CD4-positive, alpha-beta T cell (primary cell): ENCODE results near the gene HRK. TPM values are rescaled to one million over a fixed set of nuclear protein-coding genes. Genes with fewer than 3 reads are reported as not detected.

Experiments used
- ATAC-seq: fragments of 200-7000 bp; cut with Tn5 transposase; one replicate; pipeline ENCODE4 v1.10.0; 2022; ENCODE audit warnings: mild to moderate bottlenecking; ENCODE audit not compliant: poor library complexity
- CTCF ChIA-PET: fragments of 350-600 bp; sonication (Branson Sonifier 250); formaldehyde crosslinking; loops from one replicate; lab custom pipeline; 2021; ENCODE audit warnings: antibody characterized with exemption, inconsistent platforms; lab: Charles Lee
- POLR2A ChIA-PET: fragments of 350-600 bp; sonication (Branson Sonifier 250); formaldehyde crosslinking; loops from one replicate; lab custom pipeline; 2021; ENCODE audit warnings: antibody characterized with exemption, inconsistent platforms; lab: Charles Lee
- DNase-seq, 14 experiments: peaks; one replicate each; pipeline ENCODE4 v3.0.0-alpha.2; 2013 to 2020; ENCODE audit warnings: mixed read lengths in 2 of 14
- H3K27ac ChIP-seq, 2 donors: one replicate each; pipeline versions ENCODE4 v1.5.1 to v1.7.0; 2013; ENCODE audit warnings: low read length in 2 of 2, low read depth in 1 of 2, mild to moderate bottlenecking in 1 of 2
- H3K27me3 ChIP-seq, 2 experiments: 1 replicate in 1 of 2; 2 replicates in 1 of 2; pipeline versions ENCODE4 v1.6.1 to v1.7.0; 2013; ENCODE audit warnings: low read length in 2 of 2, control low read depth in 1 of 2, mild to moderate bottlenecking in 1 of 2, moderate library complexity in 1 of 2; ENCODE audit not compliant: insufficient read depth in 2 of 2, control insufficient read depth in 1 of 2
- H3K36me3 ChIP-seq: one replicate; pipeline ENCODE4 v1.6.1; 2013; ENCODE audit warnings: low read length, control low read depth; ENCODE audit not compliant: insufficient read depth
- H3K4me1 ChIP-seq: one replicate; pipeline ENCODE4 v1.6.1; 2013; ENCODE audit warnings: low read length, control low read depth; ENCODE audit not compliant: insufficient read depth
- H3K4me3 ChIP-seq: one replicate; pipeline ENCODE4 v1.5.1; 2013; ENCODE audit warnings: mild to moderate bottlenecking, low read length, moderate library complexity
- H3K9me3 ChIP-seq, 2 experiments: 1 replicate in 1 of 2; 2 replicates in 1 of 2; pipeline versions ENCODE4 v1.6.1 to v1.7.0; 2013; ENCODE audit warnings: low read length in 2 of 2, mild to moderate bottlenecking in 2 of 2, control low read depth in 1 of 2, moderate library complexity in 1 of 2; ENCODE audit not compliant: control insufficient read depth in 1 of 2, insufficient read depth in 1 of 2
- H3K27ac Mint-ChIP-seq: one replicate; pipeline ENCODE4 v1.8.0; 2020; ENCODE audit warnings: mixed read lengths
- H3K27me3 Mint-ChIP-seq: one replicate; pipeline ENCODE4 v1.8.0; 2021; ENCODE audit warnings: mixed read lengths
- H3K36me3 Mint-ChIP-seq: one replicate; pipeline ENCODE4 v1.8.0; 2021; ENCODE audit warnings: low read depth, mixed read lengths
- H3K4me1 Mint-ChIP-seq: one replicate; pipeline ENCODE4 v1.8.0; 2021; ENCODE audit warnings: low read depth, mixed read lengths
- H3K4me3 Mint-ChIP-seq: one replicate; pipeline ENCODE4 v1.8.0; 2020; ENCODE audit warnings: mild to moderate bottlenecking, mixed read lengths
- H3K9me3 Mint-ChIP-seq: one replicate; pipeline ENCODE4 v1.8.0; 2020; ENCODE audit warnings: mixed read lengths
- intact Hi-C, 2 experiments: fragments of 100-400 bp; cut with DNase I in 1 of 2; cut with micrococcal nuclease in 1 of 2; formaldehyde crosslinking; loops; one replicate each; pipeline versions ENCODE4 v1.15.1 to v1.9.0; 2023 to 2025; cut with DNase I, micrococcal nuclease
- total RNA-seq, 174 experiments: library from RNA in 2 of 174; stranded (reverse) in 2 of 174; gene quantifications; one replicate each; pipeline ENCODE4 v1.2.3 and lab custom pipeline; 2021 to 2026
- TF ChIP-seq, protein P1 (sequence below): fragments of 200-600 bp; IDR thresholded peaks from one replicate; pipeline ENCODE4 v1.8.0; 2022; ENCODE audit warnings: antibody characterized with exemption, mild to moderate bottlenecking

The HRK gene
- total RNA-seq, 2 experiments from 2014 or later, result not detected

DNA sequence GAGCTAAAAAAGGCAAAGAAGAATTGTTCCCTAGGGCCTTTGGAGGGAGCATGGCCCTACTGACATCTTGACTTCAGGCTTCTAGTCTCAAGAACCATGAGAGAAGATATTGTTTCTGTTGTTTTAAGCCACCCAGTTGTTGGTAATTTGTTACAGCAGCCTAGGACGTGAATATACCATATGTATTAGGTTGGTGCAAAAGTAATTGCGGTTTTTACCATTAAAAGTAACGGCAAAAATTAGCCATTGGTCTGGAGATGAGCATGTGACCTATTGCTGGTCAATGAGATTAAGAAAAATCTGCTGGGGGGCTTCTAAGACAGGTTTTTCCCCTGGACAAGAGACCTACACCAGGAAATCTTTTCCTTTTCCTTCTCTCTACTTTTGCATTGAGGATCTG is 9.8 kb upstream of the HRK start:
- DNase-seq (no peak), ATAC-seq (no peak)
- Histone ChIP-seq H3K27me3 (peaks cover 0 to 2% of the 10 kb centered on the region in 2 experiments), H3K9me3 (peaks cover 0 to 4% of the 10 kb centered on the region in 2 experiments), H3K27ac (no peak overlapping the region), H3K4me1 (no peaks in the 10 kb centered on the region), H3K36me3 (no peaks in the 10 kb centered on the region), H3K4me3 (no peak overlapping the region)
- TF ChIP-seq, protein P1, sequence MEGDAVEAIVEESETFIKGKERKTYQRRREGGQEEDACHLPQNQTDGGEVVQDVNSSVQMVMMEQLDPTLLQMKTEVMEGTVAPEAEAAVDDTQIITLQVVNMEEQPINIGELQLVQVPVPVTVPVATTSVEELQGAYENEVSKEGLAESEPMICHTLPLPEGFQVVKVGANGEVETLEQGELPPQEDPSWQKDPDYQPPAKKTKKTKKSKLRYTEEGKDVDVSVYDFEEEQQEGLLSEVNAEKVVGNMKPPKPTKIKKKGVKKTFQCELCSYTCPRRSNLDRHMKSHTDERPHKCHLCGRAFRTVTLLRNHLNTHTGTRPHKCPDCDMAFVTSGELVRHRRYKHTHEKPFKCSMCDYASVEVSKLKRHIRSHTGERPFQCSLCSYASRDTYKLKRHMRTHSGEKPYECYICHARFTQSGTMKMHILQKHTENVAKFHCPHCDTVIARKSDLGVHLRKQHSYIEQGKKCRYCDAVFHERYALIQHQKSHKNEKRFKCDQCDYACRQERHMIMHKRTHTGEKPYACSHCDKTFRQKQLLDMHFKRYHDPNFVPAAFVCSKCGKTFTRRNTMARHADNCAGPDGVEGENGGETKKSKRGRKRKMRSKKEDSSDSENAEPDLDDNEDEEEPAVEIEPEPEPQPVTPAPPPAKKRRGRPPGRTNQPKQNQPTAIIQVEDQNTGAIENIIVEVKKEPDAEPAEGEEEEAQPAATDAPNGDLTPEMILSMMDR, result no peak
- Mint-ChIP-seq H3K36me3 (no peaks in the 10 kb centered on the region), H3K4me3 (no peak overlapping the region), H3K27me3 (peaks cover 17% of the 10 kb centered on the region), H3K4me1 (no peaks in the 10 kb centered on the region), H3K27ac (no peak overlapping the region), H3K9me3 (no peaks in the 10 kb centered on the region)
- intact Hi-C loops, result no loop called here
- CTCF ChIA-PET, result interaction anchor here (0.7 kb wide), 1 partner anchor 28 kb away, joined by 4 read pairs; no protein-coding TSS in a partner anchor
- POLR2A ChIA-PET, result no interaction called here

DNA sequence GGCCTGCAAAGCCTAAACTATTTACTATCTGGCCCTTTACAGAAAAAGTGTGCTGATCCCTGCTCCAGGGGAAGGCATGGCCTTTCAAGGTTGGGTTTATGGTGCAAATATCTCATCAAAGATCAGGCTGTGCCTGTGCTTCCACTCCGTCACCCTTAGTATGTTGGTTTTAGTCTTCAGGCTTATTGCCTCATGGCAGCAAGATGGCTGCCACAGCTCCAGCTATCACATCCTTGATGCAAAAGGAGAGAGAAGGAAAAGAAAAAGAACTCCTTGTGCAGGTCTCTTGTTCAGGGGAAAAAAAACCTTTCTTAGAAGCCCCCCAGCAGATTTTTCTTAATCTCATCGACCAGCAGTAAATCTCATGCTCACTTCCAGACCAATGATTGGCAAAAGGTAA is 9.1 kb upstream of the HRK start:
- no peak for DNase-seq
- ATAC-seq, result no peak
- H3K36me3 Mint-ChIP-seq, result no peaks in the 10 kb centered on the region
- H3K36me3 ChIP-seq, result no peaks in the 10 kb centered on the region
- no peaks in the 10 kb centered on the region for H3K4me1 Mint-ChIP-seq
- TF ChIP-seq, protein P1, result no peak
- no peak overlapping the region for H3K4me3 ChIP-seq
- H3K27ac ChIP-seq, result no peak overlapping the region
- peaks cover 0 to 4% of the 10 kb centered on the region in 2 experiments for H3K9me3 ChIP-seq
- ChIA-PET CTCF (no interaction called here), POLR2A (no interaction called here)
- peaks cover 17% of the 10 kb centered on the region for H3K27me3 Mint-ChIP-seq
- intact Hi-C loops, result no loop called here
- no peaks in the 10 kb centered on the region for H3K9me3 Mint-ChIP-seq
- H3K4me1 ChIP-seq, result no peaks in the 10 kb centered on the region
- no peak overlapping the region for H3K27ac Mint-ChIP-seq
- peaks cover 0 to 2% of the 10 kb centered on the region in 2 experiments for H3K27me3 ChIP-seq
- H3K4me3 Mint-ChIP-seq, result no peak overlapping the region

DNA sequence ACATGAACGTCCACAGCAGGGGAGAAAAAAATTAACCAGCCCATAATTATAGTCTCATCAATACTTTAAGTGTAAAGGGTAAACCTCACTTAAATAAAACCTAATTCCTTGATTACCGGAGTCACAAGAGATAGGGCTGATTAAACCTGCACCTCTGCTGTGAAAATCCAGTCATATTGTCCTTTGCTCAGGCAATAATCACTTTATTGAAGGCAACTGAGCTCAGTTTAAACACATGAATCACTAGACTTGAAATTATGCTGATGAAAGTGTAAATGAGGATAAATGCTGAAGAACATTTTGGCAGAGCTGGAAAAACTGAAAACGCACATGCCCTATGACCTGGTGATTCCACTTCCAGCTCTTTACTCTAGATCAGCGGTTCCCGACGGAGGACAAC is 6.7 kb upstream of the HRK start:
- Mint-ChIP-seq H3K27ac (no peak overlapping the region), H3K27me3 (peaks cover 38% of the 10 kb centered on the region), H3K4me1 (no peaks in the 10 kb centered on the region), H3K9me3 (no peaks in the 10 kb centered on the region), H3K36me3 (no peaks in the 10 kb centered on the region), H3K4me3 (no peak overlapping the region)
- Histone ChIP-seq H3K9me3 (peaks cover 0 to 4% of the 10 kb centered on the region in 2 experiments), H3K27me3 (peaks cover 8 to 12% of the 10 kb centered on the region in 2 experiments), H3K36me3 (no peaks in the 10 kb centered on the region), H3K4me1 (no peaks in the 10 kb centered on the region), H3K4me3 (no peak overlapping the region), H3K27ac (no peak overlapping the region)
- intact Hi-C loops, result no loop called here
- ChIA-PET POLR2A (no interaction called here), CTCF (no interaction called here)
- TF ChIP-seq, protein P1, result no peak
- DNase-seq (no peak), ATAC-seq (no peak)
